A549 treated with CORT108297 at 1 μM for 4 hours (cell line): Measurements from ENCODE around the gene MRPS2. TPM values are rescaled to one million over a fixed set of nuclear protein-coding genes. Genes with fewer than 3 reads are reported as not detected.

Experiments used
- total RNA-seq: library from RNA; stranded (reverse); fragments of 200-300 nt; extraction: Qiagen RNA extraction; gene quantifications from 5 replicates; pipeline ENCODE4 v1.2.3, GENCODE V29; 2022

Gene MRPS2
- 100 to 138 TPM (median 135 TPM) in 5 replicates for total RNA-seq

DNA sequence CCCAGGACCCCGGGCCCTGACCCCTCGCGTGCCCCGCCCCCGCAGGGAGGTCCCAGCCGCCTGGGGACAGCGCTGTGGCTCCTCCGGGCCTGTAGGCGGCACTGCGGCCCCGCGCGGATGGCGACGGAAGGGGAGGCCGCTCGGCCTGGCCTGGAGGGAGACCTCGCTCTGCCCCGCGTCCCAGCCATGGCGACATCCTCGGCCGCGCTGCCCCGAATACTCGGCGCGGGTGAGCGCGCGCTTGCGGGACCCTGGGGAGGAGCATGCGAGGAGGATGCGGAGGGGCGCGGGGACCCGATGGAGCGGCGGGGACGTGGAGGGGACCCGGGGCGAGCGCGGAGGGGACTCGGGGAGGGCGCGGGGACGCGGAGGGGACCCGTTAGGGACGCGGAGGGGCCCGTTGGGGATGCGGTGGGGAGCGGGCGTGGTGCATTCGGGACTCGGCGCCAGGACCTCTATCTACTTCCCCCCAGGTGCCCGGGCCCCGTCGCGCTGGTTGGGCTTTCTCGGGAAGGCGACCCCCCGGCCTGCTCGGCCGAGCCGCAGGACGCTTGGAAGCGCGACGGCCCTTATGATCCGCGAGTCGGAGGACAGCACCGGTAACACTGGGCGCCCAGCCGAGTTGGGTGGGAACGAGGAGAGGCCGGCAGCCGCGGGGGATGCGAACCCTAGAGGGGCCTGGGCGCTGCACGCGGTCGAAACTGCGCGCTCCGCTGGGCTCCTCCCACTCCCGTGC lies at the start of gene MRPS2:
Gene MRPS2 (plus strand): TSS at position 158 of the 736 bp plus-strand sequence. CDS start 29 bp downstream, at position 187.

DNA sequence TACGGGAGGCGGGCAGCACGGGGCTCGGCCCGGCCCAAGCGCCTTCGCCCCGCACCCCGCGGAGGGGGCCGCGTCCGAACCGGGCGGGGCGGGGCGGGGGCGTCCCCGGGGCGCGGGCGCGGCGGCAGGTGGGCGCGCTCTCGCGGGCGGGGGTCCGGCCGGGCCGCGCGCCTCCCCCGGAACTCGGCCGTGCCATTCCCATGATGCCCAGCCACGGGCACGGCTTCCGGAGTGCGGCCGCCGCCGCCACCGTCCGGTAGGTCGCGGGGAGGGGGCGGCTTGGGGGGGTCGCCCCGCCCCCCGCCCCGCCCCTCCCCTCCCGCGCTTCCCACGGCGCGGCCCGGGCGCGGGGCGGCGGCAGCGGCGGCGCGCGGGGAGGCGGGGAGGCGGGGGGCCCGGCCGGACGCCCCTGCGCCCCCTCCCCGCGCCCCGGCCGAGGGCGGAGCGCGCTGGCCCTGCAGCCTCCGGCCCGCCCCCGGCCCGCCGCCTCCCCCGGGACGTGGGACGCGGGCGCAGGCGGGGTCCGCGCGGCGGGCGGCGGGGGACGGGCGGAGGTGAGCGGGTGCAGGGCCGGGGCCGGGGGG lies 20.9 kb upstream of the MRPS2 start, which contains the start of gene PPP1R26:
Gene PPP1R26 (plus strand): TSS at position 314 of the 584 bp plus-strand sequence. CDS start 4,729 bp downstream, outside the sequence.

GRCh38 chr9:135520916-135521607 lies 20.6 kb downstream of the MRPS2 start, which contains the start of gene LCN1:
LCN1 (plus strand) TSS chr9:135521440; CDS start chr9:135521498, 58 bp downstream.

GRCh38 chr9:135545646-135546176 lies 45.2 kb downstream of the MRPS2 start, which contains the start of gene OBP2A:
OBP2A (plus strand) TSS chr9:135546126; CDS start chr9:135546181, 55 bp downstream.

Other genes with a start within 250 kb of the MRPS2 start
- gene PPP1R26, start 20.9 kb upstream of the MRPS2 start, total RNA-seq = 15.6 to 21.1 TPM (median 20.0 TPM) in 5 replicates
- gene LCN1, start 20.8 kb downstream of the MRPS2 start, total RNA-seq = 0.12 TPM in 1 of 5 replicates, not detected in the others
- not detected in 5 replicates for gene OBP2A, start 45.4 kb downstream of the MRPS2 start, total RNA-seq
- 0.14 to 0.28 TPM (median 0.21 TPM) in 5 replicates for gene PAEP, start 61.1 kb downstream of the MRPS2 start, total RNA-seq
- not detected in 5 replicates for gene GLT6D1, start 138.9 kb downstream of the MRPS2 start, total RNA-seq
- gene LCN9, start 162.6 kb downstream of the MRPS2 start, total RNA-seq = not detected in 5 replicates
- not detected in 5 replicates for gene SOHLH1, start 198.8 kb downstream of the MRPS2 start, total RNA-seq
- 0.01 to 0.06 TPM in 2 of 5 replicates, not detected in the others for gene KCNT1, start 201.5 kb downstream of the MRPS2 start, total RNA-seq